HL-60 (cell line): ENCODE data around the gene ANKRD6.

ENCODE experiments used
- DNase-seq, 2 experiments: peaks; one replicate each; pipeline ENCODE4 v3.0.0-alpha.2; 2010 to 2020; ENCODE audit warnings: low read depth in 1 of 2, low spot score in 1 of 2
- H3K27ac ChIP-seq: fragments of 250-450 bp; sonication (Bioruptor Pico); replicated peaks from 2 replicates; pipeline ENCODE4 v1.5.1; 2020; ENCODE audit warnings: mild to moderate bottlenecking, moderate library complexity
- H3K27me3 ChIP-seq: fragments of 250-450 bp; sonication (Bioruptor Pico); 2 replicates; pipeline ENCODE4 v1.5.1; 2021; ENCODE audit warnings: mild to moderate bottlenecking, moderate library complexity; ENCODE audit not compliant: insufficient read depth, poor library complexity, severe bottlenecking
- H3K4me3 ChIP-seq: replicated peaks from 2 replicates; pipeline ENCODE4 v1.5.1; 2011; ENCODE audit warnings: mild to moderate bottlenecking, control low read depth, low read length; ENCODE audit not compliant: insufficient read depth
- GABPA ChIP-seq: IDR thresholded peaks from 2 replicates; pipeline ENCODE4 v1.6.1; 2012; ENCODE audit warnings: low read depth
- POLR2AphosphoS5 ChIP-seq: IDR thresholded peaks from 2 replicates; pipeline ENCODE4 v1.6.1; 2012; ENCODE audit warnings: low read depth
- SPI1 ChIP-seq: IDR thresholded peaks from 2 replicates; pipeline ENCODE4 v1.6.1; 2012; ENCODE audit warnings: low read depth, mild to moderate bottlenecking, borderline replicate concordance
- TF ChIP-seq, protein P1 (sequence below): IDR thresholded peaks from one replicate; pipeline ENCODE4 v1.5.1; 2011; ENCODE audit warnings: low read length, control low read depth, inconsistent platforms; ENCODE audit not compliant: insufficient read depth
- TF ChIP-seq, protein P2 (sequence below): IDR thresholded peaks from 2 replicates; pipeline ENCODE4 v1.6.1; 2012; ENCODE audit warnings: low read depth; ENCODE audit not compliant: insufficient replicate concordance

Gene ANKRD6

DNA sequence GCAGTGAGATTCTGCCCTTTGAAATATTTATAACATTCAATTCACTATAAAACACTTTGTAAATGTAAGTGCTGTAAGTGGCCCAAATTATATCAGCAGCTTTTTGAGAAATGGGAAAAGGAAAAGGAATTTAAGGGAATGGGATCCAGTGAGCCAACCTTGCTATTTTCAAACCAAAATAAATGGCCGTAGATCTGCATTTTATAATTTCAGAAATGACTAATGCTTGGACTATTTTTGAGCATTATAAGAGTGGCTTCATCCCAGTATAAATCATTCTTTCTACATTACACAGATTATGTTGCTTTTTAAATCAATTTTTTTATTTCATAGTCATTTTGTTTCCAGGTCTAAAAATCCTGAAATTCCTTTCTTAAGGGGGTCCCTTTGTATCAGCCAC is 49.2 kb downstream of the ANKRD6 start:
- TF ChIP-seq, protein P1, sequence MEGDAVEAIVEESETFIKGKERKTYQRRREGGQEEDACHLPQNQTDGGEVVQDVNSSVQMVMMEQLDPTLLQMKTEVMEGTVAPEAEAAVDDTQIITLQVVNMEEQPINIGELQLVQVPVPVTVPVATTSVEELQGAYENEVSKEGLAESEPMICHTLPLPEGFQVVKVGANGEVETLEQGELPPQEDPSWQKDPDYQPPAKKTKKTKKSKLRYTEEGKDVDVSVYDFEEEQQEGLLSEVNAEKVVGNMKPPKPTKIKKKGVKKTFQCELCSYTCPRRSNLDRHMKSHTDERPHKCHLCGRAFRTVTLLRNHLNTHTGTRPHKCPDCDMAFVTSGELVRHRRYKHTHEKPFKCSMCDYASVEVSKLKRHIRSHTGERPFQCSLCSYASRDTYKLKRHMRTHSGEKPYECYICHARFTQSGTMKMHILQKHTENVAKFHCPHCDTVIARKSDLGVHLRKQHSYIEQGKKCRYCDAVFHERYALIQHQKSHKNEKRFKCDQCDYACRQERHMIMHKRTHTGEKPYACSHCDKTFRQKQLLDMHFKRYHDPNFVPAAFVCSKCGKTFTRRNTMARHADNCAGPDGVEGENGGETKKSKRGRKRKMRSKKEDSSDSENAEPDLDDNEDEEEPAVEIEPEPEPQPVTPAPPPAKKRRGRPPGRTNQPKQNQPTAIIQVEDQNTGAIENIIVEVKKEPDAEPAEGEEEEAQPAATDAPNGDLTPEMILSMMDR: no peak
- TF ChIP-seq POLR2AphosphoS5 (no peak), SPI1 (no peak), GABPA (no peak)
- TF ChIP-seq, protein P2, sequence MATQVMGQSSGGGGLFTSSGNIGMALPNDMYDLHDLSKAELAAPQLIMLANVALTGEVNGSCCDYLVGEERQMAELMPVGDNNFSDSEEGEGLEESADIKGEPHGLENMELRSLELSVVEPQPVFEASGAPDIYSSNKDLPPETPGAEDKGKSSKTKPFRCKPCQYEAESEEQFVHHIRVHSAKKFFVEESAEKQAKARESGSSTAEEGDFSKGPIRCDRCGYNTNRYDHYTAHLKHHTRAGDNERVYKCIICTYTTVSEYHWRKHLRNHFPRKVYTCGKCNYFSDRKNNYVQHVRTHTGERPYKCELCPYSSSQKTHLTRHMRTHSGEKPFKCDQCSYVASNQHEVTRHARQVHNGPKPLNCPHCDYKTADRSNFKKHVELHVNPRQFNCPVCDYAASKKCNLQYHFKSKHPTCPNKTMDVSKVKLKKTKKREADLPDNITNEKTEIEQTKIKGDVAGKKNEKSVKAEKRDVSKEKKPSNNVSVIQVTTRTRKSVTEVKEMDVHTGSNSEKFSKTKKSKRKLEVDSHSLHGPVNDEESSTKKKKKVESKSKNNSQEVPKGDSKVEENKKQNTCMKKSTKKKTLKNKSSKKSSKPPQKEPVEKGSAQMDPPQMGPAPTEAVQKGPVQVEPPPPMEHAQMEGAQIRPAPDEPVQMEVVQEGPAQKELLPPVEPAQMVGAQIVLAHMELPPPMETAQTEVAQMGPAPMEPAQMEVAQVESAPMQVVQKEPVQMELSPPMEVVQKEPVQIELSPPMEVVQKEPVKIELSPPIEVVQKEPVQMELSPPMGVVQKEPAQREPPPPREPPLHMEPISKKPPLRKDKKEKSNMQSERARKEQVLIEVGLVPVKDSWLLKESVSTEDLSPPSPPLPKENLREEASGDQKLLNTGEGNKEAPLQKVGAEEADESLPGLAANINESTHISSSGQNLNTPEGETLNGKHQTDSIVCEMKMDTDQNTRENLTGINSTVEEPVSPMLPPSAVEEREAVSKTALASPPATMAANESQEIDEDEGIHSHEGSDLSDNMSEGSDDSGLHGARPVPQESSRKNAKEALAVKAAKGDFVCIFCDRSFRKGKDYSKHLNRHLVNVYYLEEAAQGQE: no peak
- DNase-seq: no peak
- Histone ChIP-seq H3K27me3 (no peaks in the 10 kb centered on the region), H3K4me3 (no peak overlapping the region), H3K27ac (no peak overlapping the region)

DNA sequence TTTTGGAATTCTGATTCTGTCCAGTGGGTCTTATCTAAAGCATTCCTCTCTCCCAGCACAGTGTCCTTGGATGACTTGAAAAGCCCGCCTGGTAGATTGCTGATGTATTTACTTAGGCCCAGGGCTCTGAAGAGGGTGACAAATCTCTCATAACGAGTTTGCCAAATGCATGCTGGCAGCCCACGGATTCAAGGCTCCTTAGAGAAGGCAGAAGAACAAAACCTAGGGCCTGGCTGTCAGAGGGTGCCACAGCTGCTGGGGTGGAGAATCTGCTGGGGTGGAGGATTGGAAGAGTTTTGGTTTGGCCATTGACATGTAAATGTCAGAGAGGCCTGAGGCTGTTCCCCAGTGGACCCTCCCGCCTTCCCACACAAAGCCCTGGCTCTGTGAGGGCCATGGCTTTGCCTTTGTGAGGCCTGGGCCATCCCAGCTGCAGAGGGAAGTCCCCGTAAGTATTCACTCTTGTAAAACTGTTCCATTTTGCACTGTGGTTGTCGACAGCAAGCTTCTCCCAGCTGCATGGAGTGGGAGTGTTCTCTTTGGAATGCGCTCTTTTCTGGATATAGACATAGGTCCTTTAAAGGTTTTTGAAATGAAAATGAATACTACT is 50.3 kb downstream of the ANKRD6 start:
- TF ChIP-seq, protein P1: no peak
- TF ChIP-seq POLR2AphosphoS5 (no peak), SPI1 (no peak), GABPA (no peak)
- TF ChIP-seq, protein P2: no peak
- Histone ChIP-seq H3K27ac (no peak overlapping the region), H3K4me3 (no peak overlapping the region), H3K27me3 (peaks cover 2% of the 10 kb centered on the region)
- DNase-seq: no peak

DNA sequence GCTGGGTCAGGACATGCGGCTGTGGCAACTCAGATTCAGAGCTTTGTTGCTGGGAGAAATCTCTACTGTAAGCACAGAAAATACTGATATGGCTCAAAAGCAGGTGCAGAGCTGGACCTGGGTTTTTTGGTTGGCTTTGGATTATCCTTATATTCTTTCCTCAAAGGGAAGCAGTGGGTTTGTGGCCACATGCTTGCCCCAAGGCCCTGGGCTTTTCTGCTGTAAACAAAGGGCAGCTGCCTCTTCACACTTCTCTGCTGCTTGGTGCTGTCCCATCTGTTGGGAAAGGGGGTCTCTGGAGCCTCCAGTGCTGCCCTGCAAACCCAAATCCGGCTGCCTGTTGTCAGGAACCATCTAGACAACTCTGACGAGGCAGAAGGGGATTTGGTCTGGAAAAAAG is 52.4 kb downstream of the ANKRD6 start:
- peaks cover 2% of the 10 kb centered on the region for H3K27me3 ChIP-seq
- no peak for DNase-seq

DNA sequence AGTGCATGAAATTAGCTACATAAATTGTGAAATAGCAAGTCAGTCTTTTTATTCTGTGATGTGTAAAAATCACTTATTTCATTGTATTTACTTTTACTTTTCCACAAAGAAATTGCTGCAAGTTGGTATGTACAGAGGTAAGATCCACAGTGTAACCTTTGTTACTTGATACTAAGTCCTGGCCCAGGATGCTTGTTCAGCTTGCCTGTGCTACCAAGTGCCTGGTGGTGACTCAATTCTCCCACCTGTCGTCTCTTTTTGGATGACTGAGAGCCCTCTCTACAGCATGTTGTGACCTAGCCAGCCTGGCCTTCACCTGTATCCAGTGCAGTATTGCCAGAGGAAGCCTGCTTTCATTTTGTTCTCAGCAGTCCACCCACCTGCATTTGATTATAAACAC is 54.9 kb downstream of the ANKRD6 start:
- TF ChIP-seq GABPA: no peak
- TF ChIP-seq, protein P1: no peak
- no peak for TF ChIP-seq POLR2AphosphoS5
- TF ChIP-seq SPI1: no peak
- Histone ChIP-seq H3K4me3 (no peak overlapping the region), H3K27ac (no peak overlapping the region), H3K27me3 (peaks cover 2% of the 10 kb centered on the region)
- no peak for DNase-seq

More for the DNA sequence above, 52.4 kb downstream of the ANKRD6 start:
- Histone ChIP-seq H3K27ac (no peak overlapping the region), H3K4me3 (no peak overlapping the region)
- no peak for TF ChIP-seq POLR2AphosphoS5
- TF ChIP-seq, protein P1: no peak
